ENCODE results near the gene EMILIN1. TPM values are rescaled to one million over a fixed set of nuclear protein-coding genes. Genes with fewer than 3 reads are reported as not detected.

The EMILIN1 gene
- total RNA-seq, 2 donors from 2014 or later: 1.9 to 2.1 TPM

DNA sequence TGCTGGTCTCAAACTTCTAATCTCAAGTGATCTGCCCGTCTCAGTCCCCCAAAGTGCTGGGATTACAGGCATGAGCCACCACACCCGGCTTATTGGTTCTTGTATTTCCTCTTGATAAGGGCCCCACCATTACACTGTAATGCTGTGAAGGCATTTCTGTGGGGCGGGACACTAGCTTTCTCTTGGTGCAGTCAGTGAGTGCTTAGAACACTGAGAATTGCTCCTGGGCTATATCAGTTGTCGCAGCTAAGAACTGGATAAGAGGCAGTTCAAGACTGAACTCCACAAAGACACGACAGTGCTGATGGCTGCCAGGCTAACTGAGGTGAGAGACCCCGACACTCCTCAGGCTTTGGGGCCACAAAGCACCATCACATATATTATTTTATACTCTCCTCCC lies 10.2 kb downstream of the EMILIN1 start:
- Histone ChIP-seq H3K27me3 (ENCODE audit: control insufficient read depth, insufficient read depth, low read length, poor library complexity, severe bottlenecking) (peaks cover 26% of the 10 kb centered on the region), H3K9me3 (ENCODE audit: control insufficient read depth, low read length) (no peaks in the 10 kb centered on the region), H3K4me1 (ENCODE audit: control insufficient read depth, insufficient read depth, low read length) (no peaks in the 10 kb centered on the region), H3K27ac (ENCODE audit: low read depth, low read length) (no peak overlapping the region), H3K4me3 (ENCODE audit: low read length) (no peak overlapping the region), H3K9ac (ENCODE audit: extremely low read depth, low read length, poor library complexity, severe bottlenecking) (no peak overlapping the region), H3K36me3 (ENCODE audit: control insufficient read depth, insufficient read depth, low read length) (no peaks in the 10 kb centered on the region)
- H3K4me1 Mint-ChIP-seq: peaks cover 4% of the 10 kb centered on the region
- TF ChIP-seq, protein P1, sequence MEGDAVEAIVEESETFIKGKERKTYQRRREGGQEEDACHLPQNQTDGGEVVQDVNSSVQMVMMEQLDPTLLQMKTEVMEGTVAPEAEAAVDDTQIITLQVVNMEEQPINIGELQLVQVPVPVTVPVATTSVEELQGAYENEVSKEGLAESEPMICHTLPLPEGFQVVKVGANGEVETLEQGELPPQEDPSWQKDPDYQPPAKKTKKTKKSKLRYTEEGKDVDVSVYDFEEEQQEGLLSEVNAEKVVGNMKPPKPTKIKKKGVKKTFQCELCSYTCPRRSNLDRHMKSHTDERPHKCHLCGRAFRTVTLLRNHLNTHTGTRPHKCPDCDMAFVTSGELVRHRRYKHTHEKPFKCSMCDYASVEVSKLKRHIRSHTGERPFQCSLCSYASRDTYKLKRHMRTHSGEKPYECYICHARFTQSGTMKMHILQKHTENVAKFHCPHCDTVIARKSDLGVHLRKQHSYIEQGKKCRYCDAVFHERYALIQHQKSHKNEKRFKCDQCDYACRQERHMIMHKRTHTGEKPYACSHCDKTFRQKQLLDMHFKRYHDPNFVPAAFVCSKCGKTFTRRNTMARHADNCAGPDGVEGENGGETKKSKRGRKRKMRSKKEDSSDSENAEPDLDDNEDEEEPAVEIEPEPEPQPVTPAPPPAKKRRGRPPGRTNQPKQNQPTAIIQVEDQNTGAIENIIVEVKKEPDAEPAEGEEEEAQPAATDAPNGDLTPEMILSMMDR (conservative IDR thresholded peaks at IDR 0.05): no peak
- no peak overlapping the region for H3K27ac Mint-ChIP-seq
- 90 to 95% methylated on average over 5 to 6 of the region's 6 CpGs for WGBS, 2 experiments (ENCODE audit: insufficient coverage in 1 of 2, insufficient read length in 1 of 2)
- H3K4me3 Mint-ChIP-seq: no peak overlapping the region
- no peaks in the 10 kb centered on the region for H3K36me3 Mint-ChIP-seq (ENCODE audit: low read depth)
- H3K27me3 Mint-ChIP-seq (ENCODE audit: insufficient read depth): peaks cover 28% of the 10 kb centered on the region
- no peaks in the 10 kb centered on the region for H3K9me3 Mint-ChIP-seq
- DNase-seq: no peak

DNA sequence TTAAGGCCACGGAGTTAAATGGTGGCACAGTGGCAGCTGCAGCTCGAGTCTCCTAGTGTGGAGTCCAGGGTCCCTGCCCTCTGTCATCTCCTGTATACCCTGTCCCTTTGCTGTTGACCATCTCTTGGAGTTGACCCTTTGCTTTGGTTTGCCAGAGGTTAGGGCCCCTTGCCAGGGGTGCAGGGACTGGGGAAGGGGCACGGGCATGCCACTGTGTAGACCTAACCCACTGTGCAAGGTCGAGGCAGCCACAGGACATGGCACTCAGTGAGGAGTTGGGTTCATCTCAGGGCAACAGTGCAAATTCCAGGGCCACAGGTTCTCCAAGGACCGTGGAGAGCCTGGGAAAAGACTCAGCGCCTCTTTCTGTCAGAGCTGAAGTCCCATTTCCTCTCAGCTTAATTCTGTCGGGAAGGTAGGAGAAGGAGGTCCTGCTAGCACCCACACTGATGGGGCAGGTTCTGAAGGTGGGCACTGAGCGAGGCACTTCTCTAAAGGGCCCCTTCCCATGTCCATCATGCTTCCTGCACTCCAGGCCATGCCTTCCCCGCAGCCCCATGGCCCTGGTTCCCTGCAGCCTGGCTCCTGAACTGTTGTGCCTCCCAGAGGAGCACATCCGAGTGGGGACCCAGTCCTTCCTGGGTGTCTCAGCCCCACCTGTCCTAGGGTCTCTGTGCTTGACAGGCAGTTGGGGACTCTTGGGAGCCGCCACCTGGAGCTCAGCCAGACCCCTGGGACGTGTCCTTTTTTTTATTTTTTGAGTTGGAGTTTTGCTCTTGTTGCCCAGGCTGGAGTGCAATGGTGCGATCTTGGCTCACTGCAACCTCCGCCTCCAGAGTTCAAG lies 10.9 kb downstream of the EMILIN1 start:
- Mint-ChIP-seq H3K9me3 (no peaks in the 10 kb centered on the region), H3K27ac (no peak overlapping the region), H3K27me3 (ENCODE audit: insufficient read depth) (peaks cover 28% of the 10 kb centered on the region), H3K36me3 (ENCODE audit: low read depth) (no peaks in the 10 kb centered on the region), H3K4me1 (peaks cover 4% of the 10 kb centered on the region), H3K4me3 (no peak overlapping the region)
- H3K27me3 ChIP-seq (ENCODE audit: control insufficient read depth, insufficient read depth, low read length, poor library complexity, severe bottlenecking): peaks cover 26% of the 10 kb centered on the region
- H3K4me3 ChIP-seq (ENCODE audit: low read length): no peak overlapping the region
- H3K4me1 ChIP-seq (ENCODE audit: control insufficient read depth, insufficient read depth, low read length): no peaks in the 10 kb centered on the region
- TF ChIP-seq, protein P1 (conservative IDR thresholded peaks at IDR 0.05): no peak
- H3K9ac ChIP-seq (ENCODE audit: extremely low read depth, low read length, poor library complexity, severe bottlenecking): no peak overlapping the region
- 91 to 93% methylated on average over 10 to 14 of the region's 14 CpGs for WGBS, 2 experiments (ENCODE audit: insufficient coverage in 1 of 2, insufficient read length in 1 of 2)
- H3K27ac ChIP-seq (ENCODE audit: low read depth, low read length): no peak overlapping the region
- no peaks in the 10 kb centered on the region for H3K9me3 ChIP-seq (ENCODE audit: control insufficient read depth, low read length)
- DNase-seq: no peak
- H3K36me3 ChIP-seq (ENCODE audit: control insufficient read depth, insufficient read depth, low read length): no peaks in the 10 kb centered on the region

GRCh38 chr2:27091746-27092695 lies 13.6 kb downstream of the EMILIN1 start:
- Histone ChIP-seq H3K27me3 (ENCODE audit: control insufficient read depth, insufficient read depth, low read length, poor library complexity, severe bottlenecking) (peaks cover 22% of the 10 kb centered on the region), H3K4me1 (ENCODE audit: control insufficient read depth, insufficient read depth, low read length) (peaks cover 5% of the 10 kb centered on the region), H3K36me3 (ENCODE audit: control insufficient read depth, insufficient read depth, low read length) (no peaks in the 10 kb centered on the region), H3K4me3 (ENCODE audit: low read length) (no peak overlapping the region), H3K27ac (ENCODE audit: low read depth, low read length) (no peak overlapping the region), H3K9ac (ENCODE audit: extremely low read depth, low read length, poor library complexity, severe bottlenecking) (no peak overlapping the region), H3K9me3 (ENCODE audit: control insufficient read depth, low read length) (no peaks in the 10 kb centered on the region)
- TF ChIP-seq, protein P1 (conservative IDR thresholded peaks at IDR 0.05): no peak
- no peaks in the 10 kb centered on the region for H3K36me3 Mint-ChIP-seq (ENCODE audit: low read depth)
- WGBS, 2 experiments (ENCODE audit: insufficient coverage in 1 of 2, insufficient read length in 1 of 2): 86 to 90% methylated on average over 16 to 25 of the region's 25 CpGs
- H3K27ac Mint-ChIP-seq: no peak overlapping the region
- H3K4me3 Mint-ChIP-seq: no peak overlapping the region
- H3K27me3 Mint-ChIP-seq (ENCODE audit: insufficient read depth): peaks cover 20% of the 10 kb centered on the region
- no peak for DNase-seq
- no peaks in the 10 kb centered on the region for H3K9me3 Mint-ChIP-seq
- peaks cover 4% of the 10 kb centered on the region for H3K4me1 Mint-ChIP-seq

All from endodermal cell (in vitro differentiated cells).